ENCODE measurements around the gene SPDYE5. TPM values are rescaled to one million over a fixed set of nuclear protein-coding genes. Genes with fewer than 3 reads are reported as not detected.
"Not testable (repeated sequence)": the region's sequence is repeated elsewhere in the genome, so short reads cannot be mapped to it uniquely, and the experiment has no call there.

The SPDYE5 gene, protein sequence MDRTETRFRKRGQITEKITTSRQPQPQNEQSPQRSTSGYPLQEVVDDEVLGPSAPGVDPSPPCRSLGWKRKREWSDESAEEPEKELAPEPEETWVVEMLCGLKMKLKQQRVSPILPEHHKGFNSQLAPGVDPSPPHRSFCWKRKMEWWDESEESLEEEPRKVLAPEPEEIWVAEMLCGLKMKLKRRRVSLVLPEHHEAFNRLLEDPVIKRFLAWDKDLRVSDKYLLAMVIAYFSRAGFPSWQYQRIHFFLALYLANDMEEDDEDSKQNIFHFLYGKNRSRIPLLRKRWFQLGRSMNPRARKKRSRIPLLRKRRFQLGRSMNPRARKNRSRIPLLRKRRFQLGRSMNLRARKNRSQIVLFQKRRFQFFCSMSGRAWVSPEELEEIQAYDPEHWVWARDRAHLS
- not detected for total RNA-seq
- not detected for polyA plus RNA-seq (2013, experiment 1 of 2)
- not detected for polyA plus RNA-seq (2013, experiment 2 of 2)
- long read RNA-seq, experiment 1, result 0 reads
- long read RNA-seq, experiment 2, partial matches to known transcripts, result 0 of 1 reads
- long read RNA-seq, experiment 2, other reads (novel, unspliced or antisense), result 1 of 1 reads
- long read RNA-seq, experiment 3, partial matches to known transcripts, result 0 of 6 reads
- long read RNA-seq, experiment 3, other reads (novel, unspliced or antisense), result 6 of 6 reads
- long read RNA-seq, experiment 4, result 0 reads

DNA sequence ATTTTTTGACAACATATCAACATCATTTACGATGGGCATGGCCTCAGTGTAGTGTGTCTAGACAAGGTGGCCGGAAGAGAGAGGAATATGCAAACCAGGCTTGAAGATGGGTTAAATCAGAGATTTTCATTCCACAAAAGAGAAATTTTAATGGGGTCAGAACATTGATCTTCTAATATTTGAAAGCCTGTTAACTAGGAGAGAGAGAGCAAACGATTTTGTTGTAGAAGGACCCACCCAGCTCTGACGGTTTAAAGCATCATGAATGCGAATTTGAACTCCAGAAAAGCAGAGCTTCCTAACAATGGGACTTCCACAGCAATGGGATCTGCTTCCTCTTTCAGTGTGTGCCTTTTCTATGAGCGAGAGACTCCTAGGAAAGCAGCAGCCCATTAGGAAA, at the start of gene SPDYE5:
SPDYE5 (plus strand) TSS at position 301 of the 400 bp plus-strand sequence. CDS start 1,728 bp downstream, outside the sequence.
- H3K4me1 Mint-ChIP-seq; H3K27ac ChIP-seq (ENCODE audit: low read depth, low read length); H3K4me3 Mint-ChIP-seq; H3K27ac Mint-ChIP-seq; H3K4me1 ChIP-seq (ENCODE audit: control insufficient read depth, insufficient read depth, low read length); H3K27me3 Mint-ChIP-seq (ENCODE audit: insufficient read depth); H3K36me3 Mint-ChIP-seq (ENCODE audit: low read depth); H3K27me3 ChIP-seq (ENCODE audit: control insufficient read depth, insufficient read depth, low read length, poor library complexity, severe bottlenecking); DNase-seq; H3K9me3 Mint-ChIP-seq; H3K9me3 ChIP-seq (ENCODE audit: control insufficient read depth, low read length); H3K36me3 ChIP-seq (ENCODE audit: control insufficient read depth, insufficient read depth, low read length); H3K9ac ChIP-seq (ENCODE audit: extremely low read depth, low read length, poor library complexity, severe bottlenecking); H3K4me3 ChIP-seq (ENCODE audit: low read length): not testable (repeated sequence)
- 84 to 85% methylated on average over 3 to 4 of the region's 6 CpGs for WGBS, 2 experiments (ENCODE audit: insufficient coverage in 1 of 2, insufficient read length in 1 of 2)

DNA sequence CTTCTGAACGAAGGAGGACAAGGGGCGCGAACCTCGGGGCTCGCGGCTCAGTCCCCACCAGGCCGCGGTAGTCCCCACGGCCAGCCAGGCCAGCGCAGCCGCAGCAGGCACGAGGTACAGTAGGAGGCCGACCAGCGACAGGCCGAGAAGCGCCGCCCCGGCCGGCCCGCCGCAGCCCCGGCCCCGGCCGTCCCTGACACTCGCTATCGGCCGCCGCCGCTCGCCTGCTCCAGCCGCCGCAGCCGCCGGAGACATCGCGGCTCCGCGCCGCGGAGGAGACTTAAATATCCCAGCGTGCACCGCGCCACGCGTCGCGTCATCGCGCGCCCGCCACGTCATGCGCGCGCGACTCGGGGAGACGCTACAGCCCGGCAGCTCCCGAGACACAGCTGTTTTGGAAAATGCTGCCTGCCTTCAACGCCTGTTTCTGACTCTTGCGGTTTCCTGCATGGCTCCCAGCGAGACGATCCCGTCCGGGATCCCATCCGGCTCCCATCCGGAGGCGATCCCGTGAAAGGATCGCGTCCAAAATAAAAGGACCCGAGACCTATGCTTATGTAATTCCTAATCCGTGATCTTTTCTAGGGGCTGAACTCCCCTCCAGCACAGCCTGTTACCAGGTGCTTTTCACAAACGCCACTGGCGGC, 49.5 kb upstream of the SPDYE5 start:
- H3K4me1 Mint-ChIP-seq; H3K4me1 ChIP-seq (ENCODE audit: control insufficient read depth, insufficient read depth, low read length); H3K27me3 Mint-ChIP-seq (ENCODE audit: insufficient read depth); H3K9me3 ChIP-seq (ENCODE audit: control insufficient read depth, low read length); H3K27me3 ChIP-seq (ENCODE audit: control insufficient read depth, insufficient read depth, low read length, poor library complexity, severe bottlenecking); H3K9me3 Mint-ChIP-seq: not testable (repeated sequence)
- 0% methylated on average over 25 of the region's 76 CpGs; no CpG with 5 or more reads in 1 of the 2 experiments for WGBS, 2 experiments (ENCODE audit: insufficient coverage in 1 of 2, insufficient read length in 1 of 2)
- H3K36me3 ChIP-seq (ENCODE audit: control insufficient read depth, insufficient read depth, low read length), result peaks cover 27% of the 10 kb centered on the region
- peak; percentile 72 for DNase-seq
- Mint-ChIP-seq H3K36me3 (ENCODE audit: low read depth) (peaks cover 26% of the 10 kb centered on the region), H3K27ac (peak overlapping the region; percentile 97), H3K4me3 (peak overlapping the region; percentile 75)
- peak overlapping the region; percentile 53 for H3K27ac ChIP-seq (ENCODE audit: low read depth, low read length)
- H3K4me3 ChIP-seq (ENCODE audit: low read length), result peak overlapping the region; percentile 75
- H3K9ac ChIP-seq (ENCODE audit: extremely low read depth, low read length, poor library complexity, severe bottlenecking), result peak overlapping the region; percentile 67

DNA sequence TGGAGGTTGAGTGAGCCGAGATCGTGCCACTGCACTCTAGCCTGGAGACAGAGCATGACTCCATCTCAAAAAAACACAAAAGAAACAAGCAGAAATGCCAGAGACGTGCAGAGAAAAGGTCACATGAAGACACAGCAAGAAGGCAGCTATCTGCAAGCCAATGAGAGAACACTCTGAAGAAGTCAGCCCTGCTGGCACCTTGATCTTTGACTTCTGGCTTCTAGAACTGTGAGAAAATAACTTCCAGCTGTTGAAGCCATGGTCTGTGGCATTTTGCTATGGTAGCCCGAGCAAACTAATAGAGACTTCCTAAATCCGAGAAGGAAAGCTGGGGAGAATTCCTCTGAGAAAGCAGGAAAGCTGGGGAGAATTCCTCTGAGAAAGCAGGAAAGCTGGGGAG, 42.2 kb upstream of the SPDYE5 start:
- not testable (repeated sequence) for H3K9ac ChIP-seq (ENCODE audit: extremely low read depth, low read length, poor library complexity, severe bottlenecking); H3K27ac ChIP-seq (ENCODE audit: low read depth, low read length); DNase-seq; H3K9me3 Mint-ChIP-seq; H3K27me3 Mint-ChIP-seq (ENCODE audit: insufficient read depth); H3K27me3 ChIP-seq (ENCODE audit: control insufficient read depth, insufficient read depth, low read length, poor library complexity, severe bottlenecking); H3K4me1 Mint-ChIP-seq; H3K4me3 Mint-ChIP-seq; H3K9me3 ChIP-seq (ENCODE audit: control insufficient read depth, low read length); H3K4me1 ChIP-seq (ENCODE audit: control insufficient read depth, insufficient read depth, low read length); H3K4me3 ChIP-seq (ENCODE audit: low read length); H3K27ac Mint-ChIP-seq; H3K36me3 ChIP-seq (ENCODE audit: control insufficient read depth, insufficient read depth, low read length); H3K36me3 Mint-ChIP-seq (ENCODE audit: low read depth)
- WGBS, 2 experiments (ENCODE audit: insufficient coverage in 1 of 2, insufficient read length in 1 of 2), result no CpG with 5 or more reads among the region's 5 CpGs

DNA sequence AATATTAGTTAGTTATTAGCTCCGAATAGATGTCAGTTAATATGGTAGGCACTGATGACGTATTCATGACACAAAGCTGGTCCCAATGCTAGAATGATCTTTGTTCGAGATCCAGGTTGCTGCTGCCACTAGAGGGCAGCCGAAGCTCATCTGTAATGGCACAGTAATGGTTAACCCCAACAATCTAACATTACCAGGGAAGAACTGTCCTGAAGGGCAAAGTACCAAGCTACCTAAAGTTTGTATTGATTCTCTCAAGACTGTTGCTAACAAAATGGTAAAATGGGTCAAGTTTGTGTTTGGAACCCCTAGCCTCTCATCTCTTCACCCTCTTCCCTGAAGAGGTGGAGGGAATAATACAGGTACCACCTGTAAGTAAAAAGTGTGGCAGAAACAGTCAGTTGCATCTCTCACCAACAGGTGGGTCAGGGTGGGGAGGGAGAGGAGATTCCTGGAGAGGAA, 39.6 kb upstream of the SPDYE5 start:
- H3K36me3 Mint-ChIP-seq (ENCODE audit: low read depth), result not testable (repeated sequence)
- TF ChIP-seq, protein P1, sequence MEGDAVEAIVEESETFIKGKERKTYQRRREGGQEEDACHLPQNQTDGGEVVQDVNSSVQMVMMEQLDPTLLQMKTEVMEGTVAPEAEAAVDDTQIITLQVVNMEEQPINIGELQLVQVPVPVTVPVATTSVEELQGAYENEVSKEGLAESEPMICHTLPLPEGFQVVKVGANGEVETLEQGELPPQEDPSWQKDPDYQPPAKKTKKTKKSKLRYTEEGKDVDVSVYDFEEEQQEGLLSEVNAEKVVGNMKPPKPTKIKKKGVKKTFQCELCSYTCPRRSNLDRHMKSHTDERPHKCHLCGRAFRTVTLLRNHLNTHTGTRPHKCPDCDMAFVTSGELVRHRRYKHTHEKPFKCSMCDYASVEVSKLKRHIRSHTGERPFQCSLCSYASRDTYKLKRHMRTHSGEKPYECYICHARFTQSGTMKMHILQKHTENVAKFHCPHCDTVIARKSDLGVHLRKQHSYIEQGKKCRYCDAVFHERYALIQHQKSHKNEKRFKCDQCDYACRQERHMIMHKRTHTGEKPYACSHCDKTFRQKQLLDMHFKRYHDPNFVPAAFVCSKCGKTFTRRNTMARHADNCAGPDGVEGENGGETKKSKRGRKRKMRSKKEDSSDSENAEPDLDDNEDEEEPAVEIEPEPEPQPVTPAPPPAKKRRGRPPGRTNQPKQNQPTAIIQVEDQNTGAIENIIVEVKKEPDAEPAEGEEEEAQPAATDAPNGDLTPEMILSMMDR (conservative IDR thresholded peaks at IDR 0.05), result peak; percentile 72
- WGBS, 2 experiments (ENCODE audit: insufficient coverage in 1 of 2, insufficient read length in 1 of 2), result 73% methylated on average over 2 of the region's 4 CpGs; no CpG with 5 or more reads in 1 of the 2 experiments

DNA sequence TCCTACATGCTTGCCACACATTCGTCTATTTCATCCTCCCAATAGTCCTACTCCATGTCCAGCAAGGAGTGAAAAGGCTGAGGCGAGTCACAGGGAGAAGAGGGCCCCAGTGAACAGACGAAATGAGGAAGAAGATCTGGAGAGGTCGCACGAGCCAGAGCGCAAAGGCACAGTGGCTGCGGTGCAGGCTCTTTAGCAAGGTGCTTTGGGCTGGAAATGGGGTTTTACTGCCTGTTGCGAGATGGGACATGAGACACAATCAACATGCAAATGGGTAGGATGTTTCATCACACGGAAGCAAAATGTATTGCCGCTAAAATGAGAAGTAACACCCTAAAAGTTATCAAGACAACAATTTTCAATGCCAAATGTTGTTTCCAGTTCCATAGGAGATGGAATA, 35.7 kb upstream of the SPDYE5 start:
- H3K4me3 ChIP-seq (ENCODE audit: low read length); H3K9ac ChIP-seq (ENCODE audit: extremely low read depth, low read length, poor library complexity, severe bottlenecking); H3K27me3 ChIP-seq (ENCODE audit: control insufficient read depth, insufficient read depth, low read length, poor library complexity, severe bottlenecking); H3K36me3 ChIP-seq (ENCODE audit: control insufficient read depth, insufficient read depth, low read length); H3K4me1 ChIP-seq (ENCODE audit: control insufficient read depth, insufficient read depth, low read length); DNase-seq; H3K4me3 Mint-ChIP-seq; H3K9me3 ChIP-seq (ENCODE audit: control insufficient read depth, low read length); H3K4me1 Mint-ChIP-seq; H3K9me3 Mint-ChIP-seq; H3K27me3 Mint-ChIP-seq (ENCODE audit: insufficient read depth); H3K27ac ChIP-seq (ENCODE audit: low read depth, low read length); H3K27ac Mint-ChIP-seq; H3K36me3 Mint-ChIP-seq (ENCODE audit: low read depth): not testable (repeated sequence)
- WGBS, 2 experiments (ENCODE audit: insufficient coverage in 1 of 2, insufficient read length in 1 of 2), result 91% methylated on average over 4 of the region's 10 CpGs; no CpG with 5 or more reads in 1 of the 2 experiments

More for the DNA sequence above, 39.6 kb upstream of the SPDYE5 start:
- not testable (repeated sequence) for H3K9ac ChIP-seq (ENCODE audit: extremely low read depth, low read length, poor library complexity, severe bottlenecking); H3K4me3 Mint-ChIP-seq; H3K4me1 Mint-ChIP-seq; H3K36me3 ChIP-seq (ENCODE audit: control insufficient read depth, insufficient read depth, low read length); DNase-seq; H3K9me3 Mint-ChIP-seq; H3K27ac Mint-ChIP-seq; H3K4me3 ChIP-seq (ENCODE audit: low read length); H3K9me3 ChIP-seq (ENCODE audit: control insufficient read depth, low read length); H3K27ac ChIP-seq (ENCODE audit: low read depth, low read length); H3K4me1 ChIP-seq (ENCODE audit: control insufficient read depth, insufficient read depth, low read length); H3K27me3 Mint-ChIP-seq (ENCODE audit: insufficient read depth); H3K27me3 ChIP-seq (ENCODE audit: control insufficient read depth, insufficient read depth, low read length, poor library complexity, severe bottlenecking)

DNA sequence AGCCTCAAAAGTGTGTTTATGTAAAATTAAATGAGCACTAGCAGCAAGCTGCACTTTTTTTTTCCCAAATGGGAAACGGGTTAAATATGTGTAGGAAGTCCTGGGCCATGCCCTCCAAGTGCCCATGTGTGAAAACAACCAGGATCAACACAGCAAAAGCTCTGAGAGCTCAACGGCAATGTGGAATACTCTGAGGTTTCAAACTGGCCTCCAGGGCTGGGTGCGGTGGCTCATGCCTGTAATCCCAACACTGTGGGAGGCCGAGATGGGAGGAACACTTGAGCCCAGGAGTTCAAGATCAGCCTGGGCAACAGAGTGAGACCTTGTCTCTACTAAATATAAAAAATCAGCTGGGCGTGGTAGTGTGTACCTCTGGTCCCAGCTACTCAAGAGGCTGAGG, 34.1 kb upstream of the SPDYE5 start:
- H3K27me3 Mint-ChIP-seq (ENCODE audit: insufficient read depth); H3K27me3 ChIP-seq (ENCODE audit: control insufficient read depth, insufficient read depth, low read length, poor library complexity, severe bottlenecking); H3K9ac ChIP-seq (ENCODE audit: extremely low read depth, low read length, poor library complexity, severe bottlenecking); H3K9me3 ChIP-seq (ENCODE audit: control insufficient read depth, low read length); H3K36me3 ChIP-seq (ENCODE audit: control insufficient read depth, insufficient read depth, low read length); H3K36me3 Mint-ChIP-seq (ENCODE audit: low read depth); H3K4me3 ChIP-seq (ENCODE audit: low read length); DNase-seq; H3K4me1 ChIP-seq (ENCODE audit: control insufficient read depth, insufficient read depth, low read length); H3K9me3 Mint-ChIP-seq; H3K4me3 Mint-ChIP-seq; H3K27ac Mint-ChIP-seq; H3K4me1 Mint-ChIP-seq; H3K27ac ChIP-seq (ENCODE audit: low read depth, low read length): not testable (repeated sequence)
- WGBS, 2 experiments (ENCODE audit: insufficient coverage in 1 of 2, insufficient read length in 1 of 2), result no CpG with 5 or more reads among the region's 5 CpGs

All from endodermal cell (in vitro differentiated cells).